GM23338 (cell line): ENCODE measurements around the gene LCN12. TPM values are rescaled to one million over a fixed set of nuclear protein-coding genes. Genes with fewer than 3 reads are reported as not detected.
A peak's percentile ranks its signal among the peaks of the same experiment; 100 is the strongest.

Experiments used
- ATAC-seq: fragments of 200-7000 bp; cut with Tn5 transposase; 3 replicates; pipeline ENCODE4 v1.9.1; 2020
- DNase-seq: peaks from one replicate; pipeline ENCODE4 v3.0.0-alpha.2; 2015; ENCODE audit warnings: low spot score
- H2AFZ ChIP-seq: fragments of 200-600 bp; sonication (generic); 2 replicates; pipeline ENCODE4 v1.8.0; 2016; ENCODE audit warnings: antibody characterized with exemption, mild to moderate bottlenecking, moderate library complexity
- H3F3A ChIP-seq: fragments of 200-600 bp; sonication (generic); replicated peaks from 2 replicates; pipeline ENCODE4 v1.8.0; 2017; ENCODE audit warnings: antibody characterized with exemption, mixed run types, low read depth
- H3K27ac ChIP-seq: fragments of 200-600 bp; sonication (generic); 2 replicates; pipeline ENCODE4 v1.6.1; 2016; ENCODE audit warnings: low read depth
- H3K27me3 ChIP-seq: fragments of 200-600 bp; sonication (generic); 2 replicates; pipeline ENCODE4 v1.8.0; 2016; ENCODE audit warnings: mild to moderate bottlenecking, mixed run types, moderate library complexity; ENCODE audit not compliant: insufficient read depth
- H3K36me3 ChIP-seq: fragments of 200-600 bp; sonication (generic); 2 replicates; pipeline ENCODE4 v1.8.0; 2016; ENCODE audit warnings: mild to moderate bottlenecking; ENCODE audit not compliant: insufficient read depth
- H3K4me1 ChIP-seq: fragments of 200-600 bp; sonication (generic); 2 replicates; pipeline ENCODE4 v1.8.0; 2016; ENCODE audit warnings: mild to moderate bottlenecking, moderate library complexity; ENCODE audit not compliant: insufficient read depth
- H3K4me2 ChIP-seq: fragments of 200-600 bp; sonication (generic); 2 replicates; pipeline ENCODE4 v1.7.1; 2017; ENCODE audit warnings: mixed run types
- H3K4me3 ChIP-seq: fragments of 200-600 bp; sonication (generic); 2 replicates; pipeline ENCODE4 v1.6.1; 2016; ENCODE audit warnings: mixed run types
- H3K79me2 ChIP-seq: fragments of 200-600 bp; sonication (generic); replicated peaks from 2 replicates; pipeline ENCODE4 v1.8.0; 2017; ENCODE audit warnings: mild to moderate bottlenecking; ENCODE audit not compliant: insufficient read depth
- H3K9me2 ChIP-seq: fragments of 200-600 bp; sonication (generic); 2 replicates; pipeline ENCODE4 v1.8.0; 2017; ENCODE audit not compliant: insufficient read depth
- H4K20me1 ChIP-seq: fragments of 200-600 bp; sonication (generic); replicated peaks from 2 replicates; pipeline ENCODE4 v1.8.0; 2017; ENCODE audit warnings: mild to moderate bottlenecking; ENCODE audit not compliant: insufficient read depth
- H3K27ac Mint-ChIP-seq: 2 replicates; pipeline ENCODE4 v1.8.0; 2020; ENCODE audit warnings: inconsistent platforms, mild to moderate bottlenecking, moderate library complexity, mixed read lengths
- H3K27me3 Mint-ChIP-seq: 3 replicates; pipeline ENCODE4 v1.8.0; 2022; ENCODE audit warnings: low read depth, mild to moderate bottlenecking, moderate library complexity, mixed read lengths, inconsistent platforms; ENCODE audit not compliant: insufficient read depth, poor library complexity
- H3K36me3 Mint-ChIP-seq: 3 replicates; pipeline ENCODE4 v1.8.0; 2021; ENCODE audit warnings: low read depth, mild to moderate bottlenecking, inconsistent platforms, moderate library complexity, mixed read lengths
- H3K4me1 Mint-ChIP-seq: 3 replicates; pipeline ENCODE4 v1.8.0; 2020; ENCODE audit warnings: mild to moderate bottlenecking, inconsistent platforms, mixed read lengths
- H3K4me3 Mint-ChIP-seq: 3 replicates; pipeline ENCODE4 v1.8.0; 2021; ENCODE audit warnings: moderate library complexity, mild to moderate bottlenecking, inconsistent platforms, mixed read lengths
- H3K9me3 Mint-ChIP-seq: 3 replicates; pipeline ENCODE4 v1.8.0; 2020; ENCODE audit warnings: moderate library complexity, mild to moderate bottlenecking, inconsistent platforms, mixed read lengths
- CREB1 ChIP-seq: fragments of 250-450 bp; sonication (Bioruptor Pico); IDR thresholded peaks from 2 replicates; pipeline ENCODE4 v1.5.0; 2020; ENCODE audit warnings: low read depth, mild to moderate bottlenecking, moderate library complexity
- CTCF ChIP-seq, 2 experiments: fragments of 200-600 bp in 1 of 2; sonication (generic) in 1 of 2; conservative IDR thresholded peaks; 2 replicates each; pipeline versions ENCODE4 v1.5.1 to v1.6.1; 2016 to 2017; ENCODE audit warnings: antibody characterized with exemption in 2 of 2, low read depth in 2 of 2, mild to moderate bottlenecking in 2 of 2, moderate library complexity in 1 of 2
- ETS1 ChIP-seq: IDR thresholded peaks from 2 replicates; pipeline ENCODE4 v1.6.1; 2016; ENCODE audit warnings: antibody characterized with exemption
- EZH2 ChIP-seq: fragments of 200-600 bp; sonication (generic); IDR thresholded peaks from one replicate; pipeline ENCODE4 v1.8.0; 2017; ENCODE audit warnings: antibody characterized with exemption, mild to moderate bottlenecking, low read depth; ENCODE audit not compliant: unreplicated experiment
- EZH2phosphoT487 ChIP-seq: fragments of 200-600 bp; sonication (generic); IDR thresholded peaks from one replicate; pipeline ENCODE4 v1.8.1; 2018; ENCODE audit warnings: antibody characterized with exemption; ENCODE audit not compliant: unreplicated experiment
- JUNB ChIP-seq: IDR thresholded peaks from one replicate; pipeline ENCODE4 v1.6.1; 2016; ENCODE audit warnings: antibody characterized with exemption; ENCODE audit not compliant: unreplicated experiment
- NANOG ChIP-seq: IDR thresholded peaks from 2 replicates; pipeline ENCODE4 v1.6.1; 2016; ENCODE audit warnings: antibody characterized with exemption, borderline replicate concordance
- POLR2AphosphoS5 ChIP-seq: IDR thresholded peaks from 2 replicates; pipeline ENCODE4 v1.6.1; 2016; ENCODE audit warnings: antibody characterized with exemption, low read depth
- REST ChIP-seq: IDR thresholded peaks from one replicate; pipeline ENCODE4 v1.6.1; 2018; ENCODE audit warnings: antibody characterized with exemption; ENCODE audit not compliant: unreplicated experiment
- STAT1 ChIP-seq: IDR thresholded peaks from one replicate; pipeline ENCODE4 v1.6.1; 2016; ENCODE audit warnings: antibody characterized with exemption; ENCODE audit not compliant: unreplicated experiment
- ZNF114 ChIP-seq: fragments of 250-450 bp; sonication (Bioruptor Pico); IDR thresholded peaks from 2 replicates; pipeline ENCODE4 v1.5.0; 2020; ENCODE audit warnings: mild to moderate bottlenecking, moderate library complexity
- polyA plus RNA-seq: library from polyadenylated mRNA; unstranded; fragments of >200 nt; fragmentation: Nextera tagmentation; extraction: Ambion mirVana; gene quantifications from 2 replicates; pipeline ENCODE4 v1.2.1, GENCODE V29; 2016
- total RNA-seq: library from RNA; depleted of rRNA; stranded (reverse); fragments of >200 nt; shearing (Covaris generic); gene quantifications from 2 replicates; pipeline ENCODE4 v1.2.3, GENCODE V29; 2014

LCN12 gene
- total and polyA plus RNA-seq, 2 experiments from 2014 or later, result 0.39 to 0.69 TPM

GRCh38 chr9:136960938-136961275 is 8.8 kb downstream of the LCN12 start:
- Histone ChIP-seq H3K4me1 (peaks cover 4% of the 10 kb centered on the region; the same call in 1 of the 2 replicates), H3K79me2 (no peaks in the 10 kb centered on the region), H2AFZ (no peak overlapping the region), H3K36me3 (no peaks in the 10 kb centered on the region), H3K4me3 (no peak overlapping the region), H3K27ac (no peak overlapping the region), H3K27me3 (no peaks in the 10 kb centered on the region), H4K20me1 (no peaks in the 10 kb centered on the region), H3F3A (no peaks in the 10 kb centered on the region), H3K9me2 (0 out of 2 replicates have a peak, but pooled peaks cover 6% of the 10 kb centered on the region), H3K4me2 (no peak overlapping the region)
- Mint-ChIP-seq H3K4me1 (peaks cover 3% of the 10 kb centered on the region), H3K36me3 (no peaks in the 10 kb centered on the region; the same call in 2 of the 3 replicates), H3K9me3 (peaks cover 4% of the 10 kb centered on the region; the same call in 2 of the 3 replicates), H3K27me3 (peaks cover 7% of the 10 kb centered on the region), H3K27ac (no peak overlapping the region), H3K4me3 (no peak overlapping the region)
- DNase-seq, result no peak
- no peak for TF ChIP-seq POLR2AphosphoS5
- TF ChIP-seq EZH2phosphoT487, result no peak
- TF ChIP-seq CTCF (conservative IDR thresholded peaks at IDR 0.05; ENCODE audit: low read depth in 2 of 2), result no peak
- no peak for TF ChIP-seq STAT1
- TF ChIP-seq ETS1, result no peak
- no peak for TF ChIP-seq JUNB
- no peak for TF ChIP-seq NANOG
- TF ChIP-seq ZNF114 (CRISPR knock-in tag), result no peak
- ATAC-seq, result no peak

- no peaks in the 10 kb centered on the region for H3K36me3 ChIP-seq
- ATAC-seq, result peak; percentile 20
- no peaks in the 10 kb centered on the region; the same call in 2 of the 3 replicates for H3K36me3 Mint-ChIP-seq
- H3K27ac ChIP-seq, result no peak overlapping the region
- H3K9me2 ChIP-seq, result 0 out of 2 replicates have a peak, but pooled peaks cover 3% of the 10 kb centered on the region
- H3K9me3 Mint-ChIP-seq, result peaks cover 4% of the 10 kb centered on the region; the same call in 2 of the 3 replicates
- H3K4me1 Mint-ChIP-seq, result peaks cover 9% of the 10 kb centered on the region
- no peaks in the 10 kb centered on the region for H3F3A ChIP-seq
- no peak overlapping the region for H3K27ac Mint-ChIP-seq
- no peak overlapping the region for H3K4me3 Mint-ChIP-seq
- no peaks in the 10 kb centered on the region for H3K79me2 ChIP-seq
- no peak overlapping the region for H3K4me3 ChIP-seq
- H3K4me2 ChIP-seq, result no peak overlapping the region
- no peak for DNase-seq
- H4K20me1 ChIP-seq, result no peaks in the 10 kb centered on the region
- H3K4me1 ChIP-seq, result peaks cover 9% of the 10 kb centered on the region
- no peak overlapping the region for H2AFZ ChIP-seq
- H3K27me3 ChIP-seq, result no peaks in the 10 kb centered on the region
- H3K27me3 Mint-ChIP-seq, result peaks cover 7% of the 10 kb centered on the region
- no peak for TF ChIP-seq ETS1
- no peak for TF ChIP-seq JUNB
- no peak for TF ChIP-seq STAT1
- TF ChIP-seq POLR2AphosphoS5, result no peak
- TF ChIP-seq ZNF114 (CRISPR knock-in tag), result no peak
- no peak for TF ChIP-seq CTCF (conservative IDR thresholded peaks at IDR 0.05; ENCODE audit: low read depth in 2 of 2)
- TF ChIP-seq CREB1, result no peak
- no peak for TF ChIP-seq EZH2
- TF ChIP-seq REST, result no peak
- TF ChIP-seq NANOG, result no peak
Observed at GRCh38 chr9:136961279-136962065, 9.4 kb downstream of the LCN12 start.
